Activated effector memory CD4-positive, alpha-beta T cell treated with anti-CD3 and anti-CD28 coated beads, Interleukin-2, amount 50 U/mL, for 16 hours (primary cell): ENCODE results near the gene PDLIM1.
"Not testable (repeated sequence)": the region's sequence is repeated elsewhere in the genome, so short reads cannot be mapped to it uniquely, and the experiment has no call there.

Source experiments
- DNase-seq: peaks from one replicate; pipeline ENCODE4 v3.0.0-alpha.2; 2020

PDLIM1 gene

DNA sequence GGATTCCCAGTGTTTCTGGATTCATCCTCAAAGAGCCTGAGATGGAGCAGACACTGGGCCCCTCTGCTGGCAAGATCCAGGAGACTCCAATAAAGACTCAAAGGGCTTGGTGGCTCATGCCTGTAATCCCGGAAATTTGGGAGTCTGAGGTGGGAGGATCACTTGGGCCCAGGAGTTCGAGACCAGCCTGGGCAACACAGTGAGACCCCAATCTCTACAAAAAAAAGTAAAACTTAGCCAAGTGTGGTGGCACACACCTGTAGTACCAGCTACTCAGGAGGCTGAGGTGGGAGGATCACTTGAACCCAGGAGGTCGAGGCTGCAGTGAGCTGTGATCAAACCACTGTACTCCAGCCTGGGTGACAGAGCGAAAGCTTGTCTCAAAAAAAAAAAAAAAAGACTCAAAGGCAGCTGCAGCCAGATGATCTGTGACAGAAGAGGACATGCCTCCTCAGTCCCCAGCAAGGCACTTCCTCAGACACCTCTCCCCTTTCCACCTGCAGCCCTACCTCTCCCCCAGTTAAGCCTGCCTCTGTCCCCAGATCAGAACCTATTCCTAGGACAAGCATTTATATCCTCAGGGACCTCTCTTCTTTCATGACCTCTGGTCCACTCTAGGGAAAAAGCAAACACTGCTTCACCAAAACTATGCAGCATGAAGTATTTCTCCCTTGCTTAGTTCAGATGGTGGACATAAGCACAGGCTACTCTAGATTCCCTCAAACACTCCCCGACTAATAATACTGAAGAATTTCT lies 27.9 kb downstream of the PDLIM1 start:
- DNase-seq: no peak

DNA sequence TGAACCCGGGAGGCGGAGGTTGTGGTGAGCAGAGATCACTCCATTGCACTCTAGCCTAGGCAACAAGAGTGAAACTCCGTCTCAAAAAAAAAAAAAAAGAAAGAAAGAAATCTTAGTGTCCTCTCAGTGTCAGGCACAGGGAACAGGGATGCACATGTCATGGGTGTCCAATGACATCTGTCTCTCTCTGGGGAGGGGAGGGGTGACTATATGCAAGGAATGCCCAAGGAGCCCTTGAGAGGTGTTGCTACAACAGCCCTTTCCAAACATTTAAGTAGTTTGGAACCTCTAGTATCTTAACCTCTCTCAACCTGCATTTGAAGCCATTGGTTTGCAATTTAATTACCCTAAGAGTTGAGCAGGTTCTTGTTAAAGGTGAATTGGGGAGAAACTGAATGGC lies 28.9 kb downstream of the PDLIM1 start:
- DNase-seq: no peak

DNA sequence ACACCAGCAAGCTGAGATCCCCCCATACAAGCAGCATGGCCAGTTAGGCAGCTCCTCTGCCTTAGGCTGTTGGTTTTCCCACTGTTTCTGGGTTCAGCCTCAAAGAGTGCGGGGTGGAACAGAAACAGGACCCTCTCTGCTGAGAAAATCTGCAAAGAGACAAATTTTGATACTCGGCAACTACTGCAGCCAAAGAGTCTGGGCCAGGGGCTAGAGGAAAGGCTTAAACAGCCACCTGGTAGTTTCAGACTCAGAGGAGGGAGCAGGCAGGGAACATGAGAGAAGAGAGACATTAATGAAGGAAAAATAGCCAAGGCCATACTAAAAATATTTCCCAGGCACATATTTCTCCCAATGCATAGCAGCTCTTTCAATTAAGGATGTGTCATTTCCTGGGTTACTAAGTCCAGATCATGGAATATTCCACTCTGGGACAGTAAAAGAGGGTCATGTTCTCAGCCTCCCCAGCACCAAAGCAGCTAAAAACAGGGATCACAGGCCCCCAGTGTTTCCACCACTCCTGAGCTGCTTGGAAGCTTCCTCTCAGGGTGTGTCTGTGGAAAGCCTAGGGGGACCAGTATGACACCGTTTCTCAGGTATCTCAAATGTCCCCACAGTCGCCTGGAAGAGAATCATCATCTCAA lies 29.8 kb downstream of the PDLIM1 start:
- no peak for DNase-seq

DNA sequence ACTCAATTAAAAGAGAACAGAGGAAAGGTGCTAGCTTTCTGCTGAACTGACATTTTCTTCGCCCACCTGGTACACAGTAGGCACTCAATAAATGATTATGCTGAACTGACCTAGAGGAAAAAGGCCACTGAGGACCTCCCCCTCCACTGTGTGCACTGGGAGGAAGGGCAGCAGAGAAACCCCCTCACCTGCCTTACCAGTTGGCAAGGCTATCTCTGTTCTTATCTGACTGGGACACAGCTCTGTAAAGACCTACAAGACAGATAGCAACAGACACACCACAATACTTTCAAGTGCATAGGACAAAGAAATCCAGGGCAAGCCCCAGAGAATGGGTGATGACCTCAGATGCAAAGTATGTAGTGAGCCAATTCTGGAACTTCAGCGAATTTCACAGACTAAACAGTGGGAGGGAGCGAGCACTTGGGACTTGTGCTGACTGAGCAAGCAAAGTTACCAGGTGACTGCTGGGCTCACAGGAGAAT lies 30.4 kb downstream of the PDLIM1 start:
- DNase-seq: no peak

DNA sequence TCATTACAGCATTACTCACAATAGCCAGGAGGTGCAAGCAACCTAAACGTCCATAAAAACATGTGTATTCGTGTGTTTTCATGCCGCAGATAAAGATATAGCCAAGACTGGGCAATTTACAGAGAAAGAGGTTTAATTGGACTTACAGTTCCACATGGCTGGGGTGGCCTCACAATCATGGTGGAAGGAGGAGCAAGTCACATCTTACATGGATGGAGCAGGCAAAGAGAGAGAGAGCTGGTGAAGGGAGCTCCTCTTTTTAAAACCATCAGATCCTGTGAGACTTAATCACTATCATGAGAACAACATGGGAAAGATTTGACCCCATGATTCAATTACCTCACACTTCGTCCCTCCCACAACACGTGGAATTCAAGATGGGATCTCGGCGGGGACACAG lies 33.0 kb downstream of the PDLIM1 start:
- DNase-seq: no peak

DNA sequence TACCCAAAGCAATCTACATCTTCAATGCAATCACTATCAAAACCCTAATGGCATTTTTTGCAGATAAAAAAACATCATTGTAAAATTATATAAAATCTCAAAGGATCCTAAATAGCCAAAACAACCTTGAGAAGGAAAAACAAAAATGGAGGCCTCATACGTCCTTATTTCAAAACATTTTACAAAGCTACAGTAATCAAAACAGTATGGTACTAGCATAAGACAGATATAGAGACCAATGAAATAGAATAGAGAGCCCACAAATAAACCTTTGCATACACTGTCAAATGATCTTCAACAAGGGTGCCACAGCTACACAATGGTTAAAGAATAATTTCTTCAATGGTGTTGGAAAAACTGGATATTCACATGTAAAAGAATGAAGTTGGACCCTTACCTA lies 34.5 kb downstream of the PDLIM1 start:
- no peak for DNase-seq

DNA sequence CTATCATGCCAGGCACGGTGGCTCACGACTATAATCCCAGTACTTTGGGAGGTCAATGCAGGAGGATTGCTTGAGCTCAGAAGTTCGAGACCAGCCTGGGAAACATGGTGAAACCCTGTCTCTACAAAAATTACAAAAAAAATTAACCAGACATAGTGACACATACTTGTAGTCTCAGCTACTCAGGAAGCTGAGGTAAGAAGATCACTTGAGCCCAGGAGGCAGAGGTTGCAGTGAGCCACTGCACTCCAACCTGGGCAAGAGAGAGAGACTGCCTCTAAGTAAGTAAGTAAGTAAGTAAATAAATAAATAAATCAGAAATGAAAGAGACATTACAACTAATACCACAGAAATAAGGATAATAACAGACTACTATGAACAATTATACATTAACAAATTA lies 36.2 kb downstream of the PDLIM1 start:
- DNase-seq: no peak

DNA sequence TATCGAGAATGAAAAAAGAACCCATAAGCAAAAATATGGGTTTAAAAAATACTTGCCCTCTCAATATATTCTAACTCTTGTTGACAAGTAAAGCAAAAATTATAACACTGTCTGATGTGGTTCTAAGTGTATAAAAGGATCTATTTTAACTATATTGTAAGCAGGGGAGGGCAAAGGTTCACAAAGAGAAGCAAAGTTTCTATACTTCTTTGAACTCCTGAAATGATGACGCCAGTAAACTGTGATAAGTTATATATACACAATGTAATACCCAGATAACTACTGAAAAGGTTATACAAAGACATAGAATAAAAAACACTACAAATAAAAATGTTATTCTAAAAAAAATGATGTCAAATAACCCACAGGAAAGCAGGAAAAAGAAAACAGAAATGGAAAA lies 37.1 kb downstream of the PDLIM1 start:
- no peak for DNase-seq

DNA sequence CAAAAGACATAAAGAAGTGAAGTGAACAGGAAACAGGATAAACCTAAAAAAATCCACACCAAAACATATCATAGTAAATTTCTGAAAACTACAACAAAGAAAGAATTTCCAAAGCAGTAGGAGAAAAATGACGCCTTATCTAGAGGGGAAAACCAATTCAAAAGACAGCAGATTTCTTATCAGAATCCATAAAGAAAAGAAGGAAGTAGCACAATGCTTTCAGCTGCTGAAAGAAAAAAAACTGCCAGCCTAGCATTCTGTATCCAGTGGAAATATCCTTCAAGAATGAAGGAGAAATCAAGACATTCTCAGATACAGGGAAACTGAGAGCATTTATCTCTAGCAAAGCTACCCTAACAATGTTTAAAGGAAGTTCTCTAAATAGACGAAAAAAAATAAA lies 37.8 kb downstream of the PDLIM1 start:
- DNase-seq: no peak

DNA sequence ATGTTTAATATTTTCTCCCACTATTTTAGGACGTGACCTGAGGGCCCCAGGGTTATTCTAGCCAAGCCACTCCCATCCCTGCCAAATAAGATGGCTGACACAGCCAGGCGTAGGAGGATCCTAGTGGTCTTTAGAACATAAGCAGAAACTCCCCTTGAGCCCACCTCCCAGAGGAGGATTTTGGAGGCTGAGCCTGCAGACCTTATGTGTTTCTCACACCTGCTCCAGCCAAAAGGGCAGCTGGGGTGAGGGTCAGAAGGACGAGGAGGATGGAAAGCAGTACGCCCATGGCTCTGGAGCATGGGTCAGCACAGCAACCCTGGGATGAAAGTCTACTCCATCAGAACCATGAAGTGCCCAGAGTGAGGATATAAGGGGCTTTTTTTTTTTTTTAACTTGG lies 39.9 kb downstream of the PDLIM1 start:
- DNase-seq: no peak

DNA sequence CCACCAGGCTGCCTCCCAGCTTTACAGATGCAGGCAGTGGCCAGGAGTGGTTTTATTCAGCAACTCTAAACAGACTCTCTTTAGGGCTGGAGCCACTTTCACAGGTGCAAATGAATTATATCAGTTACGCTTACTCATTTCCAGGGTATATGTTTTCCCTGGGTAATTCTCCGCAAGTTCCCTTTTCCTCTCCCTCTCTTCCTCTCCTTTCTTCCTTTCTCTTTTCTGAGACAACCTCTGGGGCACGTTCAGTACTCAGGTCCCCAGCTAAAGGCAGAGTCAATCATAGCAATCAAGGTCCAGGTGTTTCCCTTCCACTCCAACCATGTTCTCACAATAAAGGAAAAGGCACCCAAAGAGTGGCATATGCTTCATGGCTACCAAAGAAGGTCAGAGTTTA lies 41.3 kb downstream of the PDLIM1 start:
- no peak for DNase-seq

DNA sequence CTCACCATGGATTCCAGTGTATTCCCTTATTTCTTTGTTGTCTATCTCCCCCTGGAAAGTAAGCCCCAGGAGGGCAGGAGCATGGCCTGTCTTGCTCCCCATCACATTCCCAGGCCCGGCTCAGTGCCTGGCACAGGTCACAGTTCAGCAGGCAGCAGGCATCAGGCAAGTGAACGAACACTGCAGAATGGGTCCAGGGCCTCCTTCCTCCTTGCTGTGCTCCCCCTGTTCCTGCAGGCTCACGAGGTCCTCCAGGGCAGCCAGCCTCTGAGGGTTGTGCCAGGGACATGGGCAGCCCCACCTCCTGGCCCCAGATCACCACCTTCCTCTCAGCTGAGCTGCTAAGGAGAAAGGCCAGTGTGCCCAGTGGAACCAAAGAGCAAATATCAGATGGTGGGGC lies 41.8 kb downstream of the PDLIM1 start:
- DNase-seq: no peak

DNA sequence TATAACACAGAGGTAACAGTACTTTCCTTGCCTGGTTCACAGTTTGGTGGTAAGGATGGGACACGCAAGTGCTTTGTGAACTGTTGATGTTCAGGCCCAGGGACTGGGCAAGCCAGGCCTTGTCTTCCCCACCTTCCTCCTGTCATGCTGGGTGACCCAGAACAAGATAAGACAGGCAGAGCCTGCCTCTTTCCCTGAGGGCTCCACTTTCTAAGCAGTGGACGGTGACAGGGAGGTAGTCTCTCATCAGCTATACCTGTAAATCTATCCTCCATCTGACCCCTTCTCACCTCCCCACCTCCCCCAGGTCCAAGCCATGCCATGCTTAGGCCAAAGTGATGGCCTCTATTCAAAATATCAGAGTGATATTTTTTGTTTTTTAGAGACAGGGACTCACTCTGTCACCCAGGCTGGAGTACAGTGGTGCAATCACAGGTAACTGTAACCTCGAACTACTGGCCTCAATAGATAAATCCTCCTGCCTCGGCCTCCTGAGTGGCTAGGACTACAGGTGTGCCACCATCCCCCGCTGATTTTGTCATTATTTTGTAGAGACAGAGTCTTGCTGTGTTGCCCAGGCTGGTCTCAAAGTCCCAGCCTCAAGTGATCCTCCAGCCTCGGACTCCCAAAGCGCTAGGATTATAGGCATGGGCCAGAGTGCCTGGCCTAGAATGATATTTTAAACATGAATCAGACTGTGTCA lies 42.8 kb downstream of the PDLIM1 start:
- DNase-seq: no peak

DNA sequence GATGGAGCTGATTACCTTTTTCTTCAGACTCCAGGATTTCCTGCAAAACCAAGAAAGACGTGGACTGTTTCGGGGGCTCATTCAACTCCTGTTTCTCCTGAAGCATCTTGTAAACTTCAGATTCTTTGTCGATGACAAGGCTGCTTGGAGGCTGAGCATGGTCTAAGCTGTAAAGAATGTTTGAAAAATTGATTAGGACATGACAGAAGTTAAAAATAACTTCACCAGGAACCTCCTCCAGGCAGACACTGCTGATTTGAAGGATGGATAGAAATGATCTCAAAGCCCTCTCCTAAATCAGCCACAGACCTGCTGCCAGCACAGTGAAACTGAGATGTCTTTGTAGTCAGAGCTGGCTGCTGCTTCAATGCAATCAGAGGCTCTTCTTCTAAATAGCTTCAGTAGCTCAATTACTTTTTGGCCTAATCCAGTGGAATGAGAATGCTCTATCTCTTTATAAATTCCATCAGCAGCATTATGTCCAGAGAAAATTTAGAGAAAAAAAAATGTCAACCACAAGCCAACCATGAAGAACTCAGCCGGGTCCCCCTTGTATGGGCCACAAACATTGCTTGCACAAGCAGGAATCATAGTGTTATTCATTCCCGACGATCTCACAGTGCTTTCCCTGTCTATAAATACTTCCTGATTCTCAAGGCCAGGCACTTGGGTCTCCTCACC lies 43.5 kb downstream of the PDLIM1 start:
- no peak for DNase-seq

DNA sequence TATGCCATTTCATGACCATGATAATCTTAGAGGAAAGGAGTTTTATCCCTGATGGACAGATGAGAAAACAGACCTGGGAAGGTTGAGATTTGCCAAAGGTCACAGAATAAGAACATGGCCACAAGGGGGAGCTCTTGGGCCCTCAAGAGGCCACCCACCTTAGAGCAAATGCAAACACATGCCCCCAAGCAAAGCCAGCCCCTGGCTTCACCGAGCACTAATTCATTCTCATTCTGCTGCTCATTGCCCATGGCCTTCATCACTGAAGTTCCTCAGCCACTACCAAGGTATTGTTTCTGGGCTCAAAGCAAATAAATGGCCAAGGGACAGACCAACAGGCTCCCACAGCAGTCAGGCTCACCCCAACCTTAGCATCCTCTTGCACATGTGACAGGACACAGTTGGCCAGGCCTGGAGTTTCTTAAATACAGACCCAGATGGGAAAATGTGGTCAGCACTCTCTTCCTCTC lies 44.2 kb downstream of the PDLIM1 start:
- DNase-seq: peak; percentile 77

DNA sequence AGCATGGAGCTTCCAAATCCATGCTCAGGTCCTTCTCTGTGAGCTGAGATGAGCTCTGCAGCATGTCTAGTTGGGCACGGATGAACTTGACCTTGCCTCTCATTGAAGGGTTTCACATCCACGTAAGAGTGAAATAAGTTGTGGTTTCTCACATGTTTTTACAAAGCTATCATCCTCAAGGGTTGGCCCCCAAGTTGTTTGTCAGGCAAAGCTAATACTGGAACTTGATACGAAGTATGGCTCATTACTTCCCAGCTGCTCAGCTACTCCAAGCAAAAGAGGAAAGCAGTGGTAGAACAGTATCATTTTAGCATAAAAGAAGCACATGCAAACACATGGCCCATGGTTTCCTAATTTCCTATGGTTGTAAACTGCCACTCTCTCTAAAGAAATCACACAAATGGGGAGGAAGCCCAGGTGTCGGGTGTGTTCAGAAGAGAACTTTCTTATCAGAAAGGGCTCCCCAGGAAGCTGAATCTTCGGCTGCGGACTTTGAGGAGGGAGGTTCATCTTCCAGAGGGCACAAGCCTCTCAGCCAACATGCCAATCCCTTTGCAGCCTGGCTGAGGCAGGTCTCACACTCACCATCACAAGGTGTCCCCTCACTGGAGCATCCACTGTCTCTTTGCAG lies 45.3 kb downstream of the PDLIM1 start:
- DNase-seq: peak; percentile 30

DNA sequence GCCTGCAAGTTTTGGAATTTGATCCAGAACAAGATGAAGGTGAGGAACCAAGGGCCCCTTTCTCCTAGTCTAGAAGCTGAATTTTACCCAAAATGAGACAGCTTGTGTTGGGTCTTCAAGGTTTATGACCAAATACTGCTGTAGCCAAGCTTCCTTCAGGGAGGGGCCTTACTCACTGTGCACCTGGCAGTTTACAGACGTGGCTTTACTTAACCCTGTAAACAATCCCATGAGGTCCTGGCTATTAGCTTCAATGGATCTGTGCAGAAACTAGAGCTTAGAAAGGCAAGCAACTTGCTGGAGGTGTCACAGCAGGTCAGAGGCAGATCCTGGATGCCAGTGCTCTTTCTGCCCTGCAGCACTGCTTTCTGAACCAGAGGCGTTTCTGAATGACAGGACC lies 46.7 kb downstream of the PDLIM1 start:
- DNase-seq: no peak

DNA sequence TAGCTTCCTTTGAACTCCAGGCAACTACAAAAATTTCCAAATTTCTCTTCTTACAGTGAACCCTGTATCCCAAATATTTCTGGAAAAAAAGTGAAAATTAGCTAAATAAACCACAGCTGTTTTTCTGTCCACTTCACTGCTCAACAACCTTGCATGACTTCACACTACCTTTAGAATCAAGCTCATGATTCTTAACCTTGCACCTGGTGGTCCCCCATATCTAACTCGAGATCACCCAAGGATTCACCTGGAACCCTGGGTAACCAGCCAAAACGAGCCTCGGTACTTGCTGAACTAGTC lies 47.5 kb downstream of the PDLIM1 start:
- DNase-seq: no peak

DNA sequence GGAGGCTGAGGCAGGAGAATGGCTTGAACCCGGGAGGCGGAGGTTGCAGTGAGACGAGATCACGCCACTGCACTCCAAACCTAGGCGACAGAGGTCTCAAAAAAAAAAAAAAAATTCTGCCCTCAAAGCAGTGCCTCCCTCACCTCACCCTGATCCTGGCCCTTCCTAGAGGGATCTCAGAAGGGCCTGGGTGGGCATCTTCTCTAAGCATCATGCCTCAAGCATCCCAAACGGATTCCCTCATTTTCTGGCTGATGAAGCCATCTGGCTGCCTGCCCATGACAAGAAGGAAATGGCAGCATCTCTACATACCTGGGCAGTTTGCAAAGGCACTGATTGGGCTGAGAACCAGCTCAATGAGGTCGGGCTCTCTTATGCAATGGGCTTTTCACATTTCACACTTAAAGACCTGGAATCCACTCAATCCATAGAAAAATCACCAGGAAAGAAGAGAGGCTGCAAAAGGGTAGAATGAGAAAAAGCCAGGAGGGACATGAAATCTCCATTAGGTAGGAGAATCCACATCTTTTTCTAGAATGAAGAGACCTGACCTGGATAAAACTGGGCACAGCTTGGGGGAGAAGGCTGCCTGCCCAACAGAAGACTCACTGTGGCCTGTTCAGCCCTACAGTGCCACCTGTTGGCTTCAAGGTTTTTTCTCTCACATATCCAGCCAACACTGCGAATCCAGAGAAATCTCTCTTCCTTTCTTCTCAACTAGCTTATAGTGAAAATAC lies 48.1 kb downstream of the PDLIM1 start:
- peak; percentile 55 for DNase-seq

DNA sequence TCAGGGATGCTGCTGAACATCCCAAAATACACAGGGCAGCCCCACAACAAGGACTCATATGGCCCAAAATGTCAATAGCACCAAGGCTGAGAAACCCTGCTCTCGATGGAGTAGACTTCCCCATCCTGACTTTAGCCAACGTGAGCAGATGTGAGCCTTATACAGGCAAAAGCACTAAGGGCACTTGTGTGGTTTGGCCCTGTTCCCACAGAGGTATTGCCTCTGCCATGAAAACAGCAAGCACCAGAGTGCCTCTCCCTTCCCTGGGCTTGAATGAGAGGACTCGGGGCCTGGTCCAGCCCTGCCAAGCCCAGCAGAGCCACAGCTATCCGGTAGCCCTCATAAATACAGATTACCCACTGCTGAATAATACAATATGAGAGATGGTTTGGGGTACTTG lies 49.3 kb downstream of the PDLIM1 start:
- peak; percentile 19 for DNase-seq

DNA sequence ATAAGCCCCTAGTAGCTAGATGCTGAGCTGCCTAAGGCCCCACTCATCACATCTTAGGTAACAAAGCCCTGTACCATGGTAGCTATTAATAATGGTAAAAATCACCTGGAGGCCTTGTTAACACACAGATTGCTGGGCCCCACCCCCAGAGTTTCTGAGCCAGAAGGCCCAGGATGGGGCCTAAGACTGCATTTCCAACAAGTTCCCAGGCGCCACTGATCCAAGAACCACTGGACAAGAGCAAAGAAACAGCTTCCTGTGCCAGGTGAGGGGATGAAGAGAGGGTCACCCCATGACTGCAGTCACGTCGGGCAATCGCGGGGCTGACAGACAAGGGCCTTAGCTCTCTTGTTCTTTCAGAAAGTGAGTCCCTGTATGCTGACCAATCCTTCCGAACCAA lies 50.0 kb downstream of the PDLIM1 start:
- DNase-seq: peak; percentile 34

DNA sequence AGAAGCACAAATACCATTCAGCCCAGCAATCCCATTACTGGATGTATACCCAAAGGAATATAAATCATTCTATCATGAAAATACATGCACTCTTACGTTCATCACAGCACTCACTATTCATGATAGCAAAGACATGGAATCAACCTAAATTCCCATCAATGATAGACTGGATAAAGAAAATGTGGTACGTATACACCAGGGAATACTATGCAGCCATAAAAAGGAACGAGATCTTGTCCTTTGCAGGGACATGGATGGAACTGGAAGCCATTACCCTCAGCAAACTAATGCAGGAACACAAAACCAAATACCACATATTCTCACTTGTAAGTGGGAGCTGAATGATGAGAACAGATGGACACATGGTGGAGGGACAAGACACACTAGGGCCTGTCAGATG lies 50.7 kb downstream of the PDLIM1 start:
- not testable (repeated sequence) for DNase-seq
